Adrenal gland (tissue), 12 donors: ENCODE data around the gene TFG. TPM values are rescaled to one million over a fixed set of nuclear protein-coding genes. Genes with fewer than 3 reads are reported as not detected.

Experiments used
- DNase-seq, 7 donors: peaks; one replicate each; pipeline ENCODE4 v3.0.0-alpha.2; 2019 to 2020
- H3K27ac ChIP-seq, 5 donors: fragments of 200-600 bp; sonication (generic) in 4 of 5; 1 replicate in 3 of 5; 2 replicates in 2 of 5; pipeline versions ENCODE4 v1.5.1 to v1.8.0; 2016 to 2020; ENCODE audit warnings: mild to moderate bottlenecking in 1 of 5
- H3K27me3 ChIP-seq: fragments of 200-600 bp; 2 replicates; pipeline ENCODE4 v1.8.0; 2021
- H3K36me3 ChIP-seq, 2 donors: fragments of 200-600 bp; replicated peaks in 1 of 2; 1 replicate in 1 of 2; 2 replicates in 1 of 2; pipeline versions ENCODE4 v1.5.1 to v1.8.0; 2018 to 2022
- H3K4me1 ChIP-seq, 2 donors: fragments of 200-600 bp; replicated peaks in 1 of 2; 1 replicate in 1 of 2; 2 replicates in 1 of 2; pipeline versions ENCODE4 v1.5.1 to v1.8.0; 2018 to 2021
- H3K4me3 ChIP-seq, 4 donors: fragments of 200-600 bp; sonication (generic) in 3 of 4; one replicate each; pipeline ENCODE4 v1.5.1; 2016 to 2018
- H3K9me3 ChIP-seq, 3 donors: fragments of 200-600 bp; sonication (generic) in 1 of 3; replicated peaks in 1 of 3; 1 replicate in 2 of 3; 2 replicates in 1 of 3; pipeline versions ENCODE4 v1.5.1 to v1.8.0; 2016 to 2021
- CTCF ChIP-seq, 6 experiments: fragments of 450-650 bp in 4 of 6; fragments of 200-600 bp in 2 of 6; sonication (generic) in 1 of 6; IDR thresholded peaks; 1 replicate in 5 of 6; 2 replicates in 1 of 6; pipeline versions ENCODE4 v1.5.1 to v1.8.0; 2016 to 2021; ENCODE audit warnings: antibody characterized with exemption in 6 of 6, mild to moderate bottlenecking in 2 of 6, moderate library complexity in 1 of 6
- POLR2A ChIP-seq, 2 donors: fragments of 450-650 bp; IDR thresholded peaks; one replicate each; pipeline ENCODE4 v1.6.1; 2017; ENCODE audit warnings: antibody characterized with exemption in 2 of 2, mild to moderate bottlenecking in 2 of 2, moderate library complexity in 1 of 2
- WGBS, 4 donors: extraction: QIAGEN DNeasy Blood & Tissue Kit in 2 of 4; methylation state at CpG; one replicate each; pipeline versions ENCODE4 v1.1.5 to v1.1.7; 2013 to 2017; 5-methylcytosine and 5-hydroxymethylcytosine counted together
- intact Hi-C, 2 donors: fragments of 100-400 bp; cut with DNase I; formaldehyde crosslinking; loops; one replicate each; pipeline versions ENCODE4 v1.14.1 to v1.15.0; 2022 to 2023
- polyA plus RNA-seq, 3 donors: library from polyadenylated mRNA; stranded (reverse); fragments of 200-250 nt in 2 of 3; fragments of 350-450 nt in 1 of 3; fragmentation: Illumina TruSeq in 1 of 3; extraction: RNeasy Lipid Tissue Mini Kit (QIAGEN cat#74804) in 1 of 3; gene quantifications; one replicate each; pipeline ENCODE4 v1.2.3, GENCODE V29; 2013 to 2014
- total RNA-seq, 9 donors: library from RNA; depleted of rRNA in 4 of 9; stranded (reverse); fragments of >200 nt in 4 of 9; fragments of 120-200 nt in 1 of 9; fragmentation: NEBNext Ultra II Directional in 1 of 9; extraction: Animal tissue kit (Norgen Biotek cat#: 25700) in 1 of 9; gene quantifications; one replicate each; pipeline versions ENCODE4 v1.1.0 to v1.2.4, GENCODE V29; 2013 to 2023
- donor health status: healthy with polysubstance abuse.
- donor health status: Bipolar disorder and iron deficiency.
- donor health status: DM: yes; HTN: yes; CAD: no.
- donor health status: DM: no; HTN: no; CAD: no.
- donor health status: DM: no; HTN: no; CAD: no.
- donor health status: DM: yes; HTN: yes; CAD: no.

Gene TFG
- total and polyA plus RNA-seq, 12 donors: 51.1 to 268 (median 81.3) TPM

GRCh38 chr3:100776746-100777145, 67.5 kb downstream of the TFG start:
- WGBS, 4 donors: 69 to 91% (median 81%) methylated on average over 1 to 2 of the region's 2 CpGs
- intact Hi-C loops: no loop called here
- H3K36me3 ChIP-seq: no peaks in the 10 kb centered on the region

GRCh38 chr3:100777271-100777670, 68.0 kb downstream of the TFG start:
- Histone ChIP-seq H3K4me3 (no peak overlapping the region), H3K27ac (no peak overlapping the region), H3K36me3 (no peaks in the 10 kb centered on the region), H3K4me1 (no peaks in the 10 kb centered on the region), H3K9me3 (no peaks in the 10 kb centered on the region), H3K27me3 (no peaks in the 10 kb centered on the region)
- TF ChIP-seq CTCF (IDR thresholded peaks at IDR 0.05): no peak
- no peak for TF ChIP-seq POLR2A (IDR thresholded peaks at IDR 0.05)
- DNase-seq: no peak
- intact Hi-C loops: no loop called here

More at GRCh38 chr3:100776746-100777145, 67.5 kb downstream of the TFG start:
- Histone ChIP-seq H3K27ac (no peak overlapping the region), H3K4me1 (no peaks in the 10 kb centered on the region), H3K4me3 (no peak overlapping the region), H3K27me3 (no peaks in the 10 kb centered on the region), H3K9me3 (no peaks in the 10 kb centered on the region)
- DNase-seq: no peak
- no peak for TF ChIP-seq CTCF (IDR thresholded peaks at IDR 0.05)
- TF ChIP-seq POLR2A (IDR thresholded peaks at IDR 0.05): no peak

GRCh38 chr3:100779480-100779879, 70.2 kb downstream of the TFG start:
- TF ChIP-seq POLR2A (IDR thresholded peaks at IDR 0.05): no peak
- Histone ChIP-seq H3K9me3 (no peaks in the 10 kb centered on the region), H3K27me3 (no peaks in the 10 kb centered on the region), H3K4me1 (no peaks in the 10 kb centered on the region), H3K4me3 (no peak overlapping the region), H3K36me3 (no peaks in the 10 kb centered on the region), H3K27ac (no peak overlapping the region)
- intact Hi-C loops: no loop called here
- no peak for DNase-seq

GRCh38 chr3:100780071-100780622, 70.9 kb downstream of the TFG start:
- no peaks in the 10 kb centered on the region for H3K27me3 ChIP-seq
- H3K4me3 ChIP-seq: no peak overlapping the region
- DNase-seq: no peak
- no peaks in the 10 kb centered on the region for H3K4me1 ChIP-seq
- TF ChIP-seq CTCF (IDR thresholded peaks at IDR 0.05) (no peak), POLR2A (IDR thresholded peaks at IDR 0.05) (no peak)
- no peaks in the 10 kb centered on the region for H3K9me3 ChIP-seq
- 75 to 93% (median 85%) methylated on average over 2 of the region's 2 CpGs for WGBS, 4 donors
- intact Hi-C loops: no loop called here
- H3K36me3 ChIP-seq: no peaks in the 10 kb centered on the region
- no peak overlapping the region for H3K27ac ChIP-seq

- H3K27me3 ChIP-seq: no peaks in the 10 kb centered on the region
- intact Hi-C loops: no loop called here
- H3K27ac ChIP-seq: no peak overlapping the region
- peaks cover 0 to 4% (median 0%) of the 10 kb centered on the region in 3 donors for H3K9me3 ChIP-seq
- WGBS, 4 donors: 67 to 88% (median 86%) methylated on average over 2 of the region's 2 CpGs
- TF ChIP-seq CTCF (IDR thresholded peaks at IDR 0.05): no peak
- no peak for TF ChIP-seq POLR2A (IDR thresholded peaks at IDR 0.05)
- DNase-seq: no peak
- no peak overlapping the region for H3K4me3 ChIP-seq
- H3K36me3 ChIP-seq: no peaks in the 10 kb centered on the region
- no peaks in the 10 kb centered on the region for H3K4me1 ChIP-seq
Observed at GRCh38 chr3:100781301-100781700, 72.0 kb downstream of the TFG start.
